T follicular helper cell (primary cell): ENCODE results near the gene MAP3K9.

ENCODE experiments used
- DNase-seq: peaks from one replicate; pipeline ENCODE4 v3.0.0-alpha.2; 2020; ENCODE audit warnings: low read depth

Gene MAP3K9

GRCh38 chr14:70785556-70785955 is 23.8 kb downstream of the MAP3K9 start:
- DNase-seq: no peak

- DNase-seq: no peak
Measured at GRCh38 chr14:70784886-70785285, 24.4 kb downstream of the MAP3K9 start.

GRCh38 chr14:70782361-70782760 is 27.0 kb downstream of the MAP3K9 start:
- no peak for DNase-seq

- no peak for DNase-seq
Measured at GRCh38 chr14:70780396-70781075, 28.8 kb downstream of the MAP3K9 start.

GRCh38 chr14:70779667-70780066 is 29.6 kb downstream of the MAP3K9 start:
- no peak for DNase-seq

GRCh38 chr14:70776197-70776596 is 33.1 kb downstream of the MAP3K9 start:
- no peak for DNase-seq

- DNase-seq: no peak
Measured at GRCh38 chr14:70773182-70773862, 36.0 kb downstream of the MAP3K9 start.

GRCh38 chr14:70771781-70772212 is 37.5 kb downstream of the MAP3K9 start:
- no peak for DNase-seq

GRCh38 chr14:70770490-70770889 is 38.8 kb downstream of the MAP3K9 start:
- DNase-seq: no peak

- no peak for DNase-seq
Measured at GRCh38 chr14:70759398-70759797, 49.9 kb downstream of the MAP3K9 start.

GRCh38 chr14:70755655-70756054 is 53.7 kb downstream of the MAP3K9 start:
- no peak for DNase-seq

GRCh38 chr14:70754991-70755390 is 54.3 kb downstream of the MAP3K9 start:
- DNase-seq: no peak

- no peak for DNase-seq
Measured at GRCh38 chr14:70753518-70753953, 55.8 kb downstream of the MAP3K9 start.

- DNase-seq: no peak
Measured at GRCh38 chr14:70748422-70748821, 60.9 kb downstream of the MAP3K9 start.

GRCh38 chr14:70744641-70745040 is 64.7 kb downstream of the MAP3K9 start:
- no peak for DNase-seq

GRCh38 chr14:70742316-70742715 is 67.0 kb downstream of the MAP3K9 start:
- DNase-seq: no peak

- no peak for DNase-seq
Measured at GRCh38 chr14:70741482-70741881, 67.8 kb downstream of the MAP3K9 start.

- DNase-seq: no peak
Measured at GRCh38 chr14:70735043-70735442, 74.3 kb downstream of the MAP3K9 start.

GRCh38 chr14:70731447-70732239 is 77.7 kb downstream of the MAP3K9 start:
- DNase-seq: no peak

GRCh38 chr14:70730393-70730792 is 78.9 kb downstream of the MAP3K9 start:
- no peak for DNase-seq

GRCh38 chr14:70726651-70727375 is 82.5 kb downstream of the MAP3K9 start:
- no peak for DNase-seq

- DNase-seq: no peak
Measured at GRCh38 chr14:70724944-70725343, 84.4 kb downstream of the MAP3K9 start.
